ENCODE results near the gene KCTD15.

KCTD15 gene

DNA sequence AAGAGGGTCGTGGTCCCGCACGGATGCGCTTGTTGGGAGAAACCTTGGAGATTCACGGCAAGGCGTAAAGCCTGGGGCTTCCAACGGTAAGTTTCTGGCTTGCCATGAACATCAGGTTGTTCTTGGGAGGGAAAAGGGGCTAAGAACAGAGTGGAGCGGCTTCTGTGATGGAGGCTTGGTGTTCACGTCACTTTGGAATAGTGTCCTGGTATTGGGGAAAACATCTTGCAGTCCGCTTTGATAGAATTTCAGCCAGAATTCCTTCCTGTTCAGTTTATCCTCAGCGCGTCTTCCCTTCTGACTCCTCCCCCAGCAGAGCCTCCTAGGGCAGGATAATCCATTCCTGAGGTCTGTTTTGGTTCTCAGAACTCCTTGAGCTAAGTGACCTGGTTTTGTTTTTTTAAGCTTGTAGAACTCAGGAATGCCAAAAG lies 2.0 kb downstream of the KCTD15 start:
- peak; percentile 71 for DNase-seq

GRCh38 chr19:33799476-33799875 lies 2.8 kb downstream of the KCTD15 start:
- no peak for DNase-seq

GRCh38 chr19:33800012-33800680 lies 3.5 kb downstream of the KCTD15 start:
- DNase-seq: no peak

GRCh38 chr19:33801411-33801810 lies 4.7 kb downstream of the KCTD15 start:
- DNase-seq: no peak

DNA sequence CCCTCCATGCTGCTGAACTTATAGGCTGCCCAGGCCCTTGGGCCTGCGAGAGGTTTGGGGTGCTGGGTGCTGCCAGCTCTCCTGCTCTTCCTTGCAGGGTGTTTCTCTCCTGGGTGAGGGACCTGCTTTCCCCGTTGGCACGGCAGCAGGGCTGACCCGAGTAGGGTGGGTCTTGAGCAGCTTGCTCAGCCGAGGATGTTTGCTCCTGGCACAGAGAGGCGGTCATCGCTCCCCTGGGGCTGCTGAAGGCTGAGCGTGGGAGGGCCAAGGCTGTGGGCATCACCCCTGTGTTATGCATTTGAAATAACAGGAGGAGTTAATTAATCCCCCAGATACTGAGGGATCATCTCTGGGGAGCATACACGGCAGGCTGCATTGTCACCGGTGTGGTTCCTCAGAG lies 5.3 kb downstream of the KCTD15 start:
- no peak for DNase-seq

GRCh38 chr19:33802801-33803200 lies 6.1 kb downstream of the KCTD15 start:
- DNase-seq: no peak

GRCh38 chr19:33803383-33803782 lies 6.7 kb downstream of the KCTD15 start:
- no peak for DNase-seq

DNA sequence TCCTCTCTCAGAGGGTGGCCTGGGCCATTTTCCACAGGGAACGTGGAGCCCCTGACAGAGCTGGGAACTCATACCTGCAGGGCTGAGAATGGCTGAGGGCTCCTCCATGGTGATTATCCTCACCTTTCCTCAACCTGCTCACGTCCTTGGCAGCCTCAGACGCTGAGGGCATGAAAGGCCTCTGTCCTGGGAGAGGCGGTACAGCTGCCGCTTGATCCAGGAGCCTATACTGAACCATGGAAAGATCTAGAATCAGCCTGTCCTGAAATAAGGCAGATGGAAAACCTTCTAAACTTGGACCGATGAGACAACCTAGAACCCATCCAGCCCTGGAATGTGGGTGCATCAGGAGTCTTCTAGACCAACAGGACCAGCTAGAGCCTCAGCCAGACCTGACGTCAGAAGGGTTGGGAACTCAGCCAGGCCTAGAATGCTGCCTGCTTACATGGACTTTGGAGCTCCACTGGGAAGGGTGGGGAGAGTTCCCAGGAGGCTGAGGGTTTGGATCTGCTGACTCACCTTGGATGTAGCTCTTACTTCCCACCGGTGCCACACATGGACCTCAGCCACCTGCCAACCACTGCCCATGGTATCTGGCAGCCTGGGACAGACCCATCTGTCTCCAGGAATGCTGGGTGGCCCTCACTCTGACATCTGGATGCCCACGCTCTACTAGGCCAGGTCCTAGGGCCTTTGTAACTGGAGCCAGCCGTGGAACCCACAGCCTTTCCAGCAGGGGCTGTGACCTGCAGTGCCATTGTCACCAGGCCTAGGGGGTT lies 7.5 kb downstream of the KCTD15 start:
- DNase-seq: peak; percentile 64

GRCh38 chr19:33805313-33805712 lies 8.6 kb downstream of the KCTD15 start:
- no peak for DNase-seq

GRCh38 chr19:33805840-33806433 lies 9.3 kb downstream of the KCTD15 start:
- DNase-seq: no peak

DNA sequence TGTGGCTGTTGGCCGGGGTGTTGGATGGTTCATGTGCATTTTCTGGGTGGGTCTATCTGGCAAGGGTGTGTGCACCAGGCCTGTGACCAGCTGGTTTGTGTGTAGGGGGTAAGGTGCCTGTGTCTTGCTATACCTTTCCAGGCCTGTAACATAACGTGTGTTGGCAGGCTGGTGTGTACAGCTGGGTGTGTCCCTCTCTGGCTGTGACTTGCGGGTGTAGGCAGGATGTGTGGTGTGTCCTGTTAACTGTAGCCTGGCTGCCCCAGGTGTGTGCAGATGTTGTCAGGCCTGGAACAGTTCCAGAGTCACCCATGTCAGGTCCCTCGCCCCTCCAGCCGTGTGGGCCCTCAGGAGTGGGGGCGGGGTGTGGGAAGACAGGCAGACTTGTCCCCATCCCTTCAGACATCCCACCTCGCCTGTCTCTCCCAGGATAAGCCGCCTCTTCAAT lies 9.8 kb downstream of the KCTD15 start:
- DNase-seq: no peak

DNA sequence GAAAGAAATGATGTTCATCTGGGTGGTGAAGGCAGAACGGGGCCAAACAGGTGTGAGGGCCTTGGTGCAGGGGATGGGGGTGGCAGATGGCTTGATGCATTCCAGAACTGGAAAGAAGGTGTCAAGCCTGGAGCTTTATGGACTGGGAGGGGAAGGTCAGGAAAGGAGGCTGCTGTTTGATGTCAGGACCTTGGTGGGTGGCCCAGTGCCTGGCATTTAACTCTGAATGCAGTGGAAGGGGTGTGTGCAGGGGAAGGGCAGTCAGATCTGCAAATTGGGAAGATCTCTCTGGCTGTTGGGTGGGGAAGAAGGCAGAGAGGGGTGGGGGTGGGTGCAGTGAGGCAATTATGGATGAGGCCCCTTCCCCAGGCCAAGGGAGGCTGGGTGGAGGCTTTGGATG lies 11.7 kb downstream of the KCTD15 start:
- no peak for DNase-seq

DNA sequence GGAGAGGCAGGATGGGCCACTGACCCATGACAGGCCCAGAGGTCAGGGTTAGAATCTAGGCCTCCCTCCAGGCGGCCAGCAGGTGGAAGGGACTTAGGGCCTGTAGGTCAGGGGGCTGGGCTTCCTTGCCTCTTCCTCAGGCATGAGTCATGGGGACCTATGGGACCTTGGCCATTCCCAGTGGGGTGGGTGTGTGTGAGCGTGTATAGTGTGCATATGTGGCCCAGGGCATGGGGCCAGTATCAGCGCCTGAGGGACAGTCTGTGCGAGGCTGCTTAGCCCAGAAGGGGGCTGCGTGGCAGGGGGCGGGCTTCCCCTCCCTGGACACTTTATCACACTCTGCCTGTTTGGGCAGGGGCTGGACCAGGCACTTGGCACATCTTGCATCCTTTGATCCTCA lies 13.3 kb downstream of the KCTD15 start:
- DNase-seq: peak; percentile 42

- DNase-seq: no peak
These were observed 14.2 kb downstream of the KCTD15 start for GRCh38 chr19:33810821-33811220.

DNA sequence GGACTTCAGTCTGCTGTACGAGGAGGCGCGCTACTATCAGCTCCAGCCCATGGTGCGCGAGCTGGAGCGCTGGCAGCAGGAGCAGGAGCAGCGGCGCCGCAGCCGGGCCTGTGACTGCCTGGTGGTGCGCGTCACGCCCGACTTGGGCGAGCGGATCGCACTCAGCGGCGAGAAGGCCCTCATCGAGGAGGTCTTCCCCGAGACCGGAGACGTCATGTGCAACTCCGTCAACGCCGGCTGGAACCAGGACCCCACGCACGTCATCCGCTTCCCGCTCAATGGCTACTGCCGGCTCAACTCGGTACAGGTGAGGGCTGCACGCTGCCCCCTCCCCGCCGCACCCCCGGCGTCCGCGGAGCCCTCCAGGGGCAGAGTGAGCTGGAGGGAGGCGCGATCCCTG lies 14.6 kb downstream of the KCTD15 start:
- DNase-seq: no peak

DNA sequence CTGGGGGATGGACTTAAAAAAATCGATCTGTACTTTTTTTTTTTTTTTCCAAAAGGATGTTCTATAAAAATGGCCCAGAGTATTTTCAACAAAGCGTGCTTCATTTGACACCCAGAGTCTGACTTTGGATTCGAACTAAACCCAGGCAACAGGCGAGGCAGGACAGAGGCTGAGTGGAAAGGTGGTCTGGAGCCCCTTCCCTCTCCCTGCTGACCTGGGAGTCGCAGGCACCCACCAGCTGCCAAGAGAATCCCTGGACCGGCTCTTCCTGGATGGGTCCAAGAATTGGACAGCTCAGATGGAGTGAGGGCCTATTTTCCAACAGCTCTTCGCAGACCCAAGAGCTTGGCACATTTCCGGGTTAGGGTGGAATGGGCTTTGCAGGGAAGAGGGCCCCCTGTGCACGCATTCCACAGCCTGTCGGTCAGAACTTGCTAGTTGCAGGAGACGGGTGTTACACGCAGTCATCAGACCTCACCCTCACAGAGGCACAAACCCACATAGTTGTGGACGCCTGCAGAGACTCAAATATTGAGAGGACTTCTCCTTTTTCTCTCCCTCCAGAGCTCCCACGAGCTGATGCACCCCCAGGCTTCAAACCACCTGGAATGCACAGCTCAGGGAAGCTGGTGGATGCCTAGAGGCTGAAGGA lies 15.2 kb downstream of the KCTD15 start:
- DNase-seq: peak; percentile 25

DNA sequence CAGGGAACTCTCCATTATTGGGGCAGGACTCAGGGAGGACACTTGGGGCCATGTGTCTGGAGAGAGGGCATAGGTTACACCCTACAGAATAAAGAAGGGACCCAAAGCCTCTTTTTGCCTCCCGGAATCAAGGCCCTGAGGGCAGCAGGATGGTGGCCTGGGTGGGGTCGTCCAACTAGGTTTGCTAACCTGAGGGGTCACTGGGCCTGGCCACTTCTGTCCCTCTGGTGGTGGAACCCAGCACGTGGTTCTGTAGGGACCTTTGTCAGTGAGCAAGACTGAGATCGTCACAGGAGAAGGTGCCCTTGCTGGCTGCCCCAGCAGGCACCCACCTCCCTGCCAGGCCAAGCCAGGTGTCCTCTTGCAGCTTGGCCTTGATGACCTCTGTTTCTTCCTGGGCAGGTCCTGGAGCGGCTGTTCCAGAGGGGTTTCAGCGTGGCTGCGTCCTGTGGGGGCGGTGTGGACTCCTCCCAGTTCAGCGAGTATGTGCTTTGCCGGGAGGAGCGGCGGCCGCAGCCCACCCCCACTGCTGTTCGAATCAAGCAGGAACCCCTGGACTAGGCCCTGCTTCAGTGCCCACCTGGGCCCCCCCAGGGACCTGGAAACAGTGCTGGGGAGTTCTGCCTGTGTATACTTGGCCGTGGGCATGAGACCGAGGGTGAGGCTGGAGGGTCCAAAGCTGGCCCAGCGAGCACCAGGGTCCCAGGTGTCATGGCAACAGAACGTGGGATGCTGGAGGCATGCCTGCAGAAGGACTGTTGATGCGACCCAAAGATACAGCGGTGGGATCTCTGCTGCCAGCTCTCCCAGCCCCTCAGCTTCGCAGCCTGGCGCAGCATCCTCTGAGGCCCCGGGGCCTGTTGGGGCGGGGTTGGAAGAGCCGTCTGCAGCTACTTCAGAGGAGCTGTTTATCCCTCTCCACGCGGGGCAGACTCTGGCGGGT lies 16.0 kb downstream of the KCTD15 start:
- DNase-seq: no peak

- no peak for DNase-seq
These were observed 16.9 kb downstream of the KCTD15 start for GRCh38 chr19:33813391-33814101.

DNA sequence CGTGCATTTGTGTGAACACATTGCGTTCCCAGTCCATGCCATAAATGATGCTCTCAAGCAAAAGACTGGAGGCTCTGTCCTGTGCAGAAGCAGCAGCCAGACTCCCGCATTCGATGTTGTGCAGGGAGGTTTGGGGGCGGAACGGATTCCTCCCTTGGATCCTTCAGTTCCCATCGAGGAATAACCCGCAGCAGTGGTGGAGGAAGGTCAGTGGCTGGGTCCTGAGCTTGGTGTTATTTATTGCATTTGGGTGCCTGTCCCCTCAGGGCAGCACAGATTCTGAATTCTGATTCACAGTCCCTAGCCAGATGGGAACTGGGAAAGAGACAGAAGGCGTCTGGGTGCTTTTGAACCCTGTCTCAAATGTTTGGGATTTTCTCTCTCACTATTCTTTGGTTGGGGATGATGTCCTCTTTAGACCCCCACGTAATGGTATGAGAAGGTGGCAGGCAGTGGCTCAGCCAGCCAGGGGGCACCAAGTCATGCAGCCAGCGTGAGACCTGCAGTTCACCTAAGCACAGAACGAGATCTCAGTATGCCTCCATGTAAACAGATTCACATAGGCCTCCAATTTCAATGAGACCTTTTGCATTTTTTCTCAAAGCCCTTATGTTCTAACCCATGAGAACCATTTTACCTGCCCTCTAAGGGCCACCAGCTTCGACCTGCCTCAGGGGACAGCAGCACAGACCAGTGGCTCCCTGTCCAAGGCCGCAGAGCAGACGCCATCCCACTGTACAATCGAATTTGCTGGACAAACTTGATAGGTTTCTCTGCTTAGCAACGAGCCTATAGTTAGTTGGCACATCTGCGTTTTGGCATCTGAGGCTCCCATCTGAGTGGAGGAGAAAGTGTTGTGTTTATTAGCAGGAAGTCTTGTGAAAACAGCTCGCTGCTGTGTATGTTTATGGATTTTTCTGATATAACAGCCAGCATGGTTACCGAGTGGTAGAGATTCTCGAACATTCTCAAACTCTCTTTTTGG lies 17.8 kb downstream of the KCTD15 start:
- no peak for DNase-seq

Measured in fibroblast of skin of scalp (primary cell).